DND-41 (cell line): Measurements from ENCODE around the gene DGKI.

Experiments used
- ATAC-seq: fragments of 200-7000 bp; cut with Tn5 transposase; 3 replicates; pipeline ENCODE4 v1.9.1; 2021; ENCODE audit warnings: low read depth; ENCODE audit not compliant: insufficient read depth
- DNase-seq: peaks from one replicate; pipeline ENCODE4 v3.0.0-alpha.2; 2020
- H2AFZ ChIP-seq: 2 replicates; pipeline ENCODE4 v1.6.0; 2012; ENCODE audit warnings: low read depth, low read length
- H3K27ac ChIP-seq: 2 replicates; pipeline ENCODE4 v1.5.1; 2012; ENCODE audit warnings: low read length, inconsistent platforms
- H3K27me3 ChIP-seq: fragments of 200-600 bp; sonication (generic); 2 replicates; pipeline ENCODE4 v1.6.0; 2012; ENCODE audit warnings: low read length, mild to moderate bottlenecking, inconsistent platforms; ENCODE audit not compliant: insufficient read depth, poor library complexity
- H3K36me3 ChIP-seq: 2 replicates; pipeline ENCODE4 v1.5.1; 2012; ENCODE audit warnings: low read length, inconsistent platforms; ENCODE audit not compliant: insufficient read depth
- H3K4me1 ChIP-seq: 2 replicates; pipeline ENCODE4 v1.5.1; 2012; ENCODE audit warnings: mild to moderate bottlenecking, low read length; ENCODE audit not compliant: insufficient read depth
- H3K4me2 ChIP-seq: 2 replicates; pipeline ENCODE4 v1.6.0; 2012; ENCODE audit warnings: mild to moderate bottlenecking, moderate library complexity, low read length, inconsistent platforms; ENCODE audit not compliant: insufficient read depth
- H3K4me3 ChIP-seq, 2 experiments: fragments of 200-600 bp in 1 of 2; shearing (Covaris generic) in 1 of 2; 2 replicates each; pipeline ENCODE4 v1.5.1; 2012 to 2016; ENCODE audit warnings: inconsistent platforms in 2 of 2, low read length in 2 of 2, mild to moderate bottlenecking in 2 of 2, low read depth in 1 of 2, moderate library complexity in 1 of 2
- H3K79me2 ChIP-seq: 2 replicates; pipeline ENCODE4 v1.6.0; 2012; ENCODE audit warnings: low read length, inconsistent platforms; ENCODE audit not compliant: insufficient read depth
- H3K9ac ChIP-seq: 2 replicates; pipeline ENCODE4 v1.6.0; 2012; ENCODE audit warnings: low read depth, mild to moderate bottlenecking, inconsistent platforms, low read length, moderate library complexity
- H3K9me3 ChIP-seq: 2 replicates; pipeline ENCODE4 v1.5.1; 2012; ENCODE audit warnings: low read length, moderate library complexity, mild to moderate bottlenecking, inconsistent platforms; ENCODE audit not compliant: insufficient read depth, severe bottlenecking
- H4K20me1 ChIP-seq: 2 replicates; pipeline ENCODE4 v1.6.0; 2012; ENCODE audit warnings: low read length; ENCODE audit not compliant: insufficient read depth
- CTCF ChIP-seq: IDR thresholded peaks from 2 replicates; pipeline ENCODE4 v1.5.1; 2012; ENCODE audit warnings: borderline replicate concordance, low read length, moderate library complexity, mild to moderate bottlenecking; ENCODE audit not compliant: poor library complexity, severe bottlenecking; ENCODE audit errors: extremely low read depth
- EZH2 ChIP-seq: IDR thresholded peaks from 3 replicates; pipeline ENCODE4 v1.6.1; 2012; ENCODE audit warnings: borderline replicate concordance, low read depth, mild to moderate bottlenecking, moderate library complexity, low read length, inconsistent platforms; ENCODE audit not compliant: severe bottlenecking

DGKI gene

GRCh38 chr7:137601642-137602041 is 245.1 kb downstream of the DGKI start:
- Histone ChIP-seq H3K4me2 (no peak overlapping the region), H3K4me3 (no peak overlapping the region), H4K20me1 (no peaks in the 10 kb centered on the region), H3K9me3 (no peaks in the 10 kb centered on the region), H3K27me3 (peaks cover 4% of the 10 kb centered on the region), H3K79me2 (no peaks in the 10 kb centered on the region), H3K4me1 (no peaks in the 10 kb centered on the region), H2AFZ (no peak overlapping the region), H3K27ac (no peak overlapping the region), H3K36me3 (no peaks in the 10 kb centered on the region), H3K9ac (no peak overlapping the region)
- no peak for TF ChIP-seq EZH2
- TF ChIP-seq CTCF: no peak
- ATAC-seq (no peak), DNase-seq (no peak)

DNA sequence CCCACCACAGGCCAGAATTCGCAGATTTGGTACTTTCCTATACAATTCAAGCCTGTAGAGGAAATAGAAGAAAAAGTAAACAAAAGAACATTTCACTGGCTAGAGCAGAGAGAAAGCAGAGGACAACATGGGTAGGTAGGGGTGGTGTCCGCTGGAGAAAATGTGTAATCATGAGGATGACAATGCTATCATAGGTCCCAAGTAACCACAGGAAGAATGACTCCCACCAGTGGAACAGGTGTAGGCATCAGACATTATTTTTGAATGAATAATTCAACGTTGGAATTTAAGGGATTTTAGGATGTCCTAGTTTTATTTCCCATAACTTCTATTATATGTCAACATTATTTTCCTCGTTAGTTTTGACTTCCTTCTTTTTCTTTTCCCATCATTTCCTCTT is 248.9 kb downstream of the DGKI start:
- no peaks in the 10 kb centered on the region for H3K79me2 ChIP-seq
- TF ChIP-seq CTCF (no peak), EZH2 (no peak)
- ATAC-seq: no peak

DNA sequence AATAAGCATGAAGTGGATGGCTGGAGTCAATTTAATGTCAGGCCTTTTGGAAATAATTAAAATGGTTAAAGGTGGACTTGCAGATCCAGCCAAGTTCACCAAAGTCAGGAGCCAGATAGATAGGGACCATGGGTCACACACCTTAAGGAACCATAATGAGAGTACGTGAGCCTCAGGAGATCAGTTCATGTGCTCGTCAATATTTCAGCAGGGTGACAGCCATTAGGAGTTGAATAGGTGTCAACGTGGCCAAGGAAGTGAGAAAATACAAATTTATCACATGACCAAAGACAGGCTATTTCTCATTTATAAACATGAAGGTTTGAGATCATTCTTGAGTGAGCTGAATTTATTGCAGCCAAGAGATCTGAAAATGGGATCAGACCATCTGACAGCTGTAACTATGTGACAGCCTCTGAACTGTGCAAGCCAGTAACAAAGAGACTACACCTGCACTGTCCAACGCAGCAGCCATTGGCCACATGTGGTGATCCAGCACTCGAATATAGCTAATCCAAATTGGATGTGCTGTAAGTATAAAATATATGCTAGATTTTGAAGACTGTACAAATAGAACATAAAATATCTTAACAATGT is 253.6 kb downstream of the DGKI start:
- H3K4me1 ChIP-seq: no peaks in the 10 kb centered on the region
- no peak overlapping the region for H3K9ac ChIP-seq
- ATAC-seq (no peak), DNase-seq (no peak)
- H2AFZ ChIP-seq: no peak overlapping the region
- H3K36me3 ChIP-seq: no peaks in the 10 kb centered on the region
- H3K79me2 ChIP-seq: no peaks in the 10 kb centered on the region
- no peak overlapping the region for H3K27ac ChIP-seq
- H3K4me3 ChIP-seq: no peak overlapping the region
- H3K9me3 ChIP-seq: no peaks in the 10 kb centered on the region
- H3K27me3 ChIP-seq: peaks cover 7% of the 10 kb centered on the region
- H4K20me1 ChIP-seq: no peaks in the 10 kb centered on the region
- TF ChIP-seq EZH2: no peak
- TF ChIP-seq CTCF: no peak
- H3K4me2 ChIP-seq: no peak overlapping the region

More for the DNA sequence above, 248.9 kb downstream of the DGKI start:
- H3K9ac ChIP-seq: no peak overlapping the region
- H3K27me3 ChIP-seq: peaks cover 4% of the 10 kb centered on the region
- H3K9me3 ChIP-seq: no peaks in the 10 kb centered on the region
- no peaks in the 10 kb centered on the region for H4K20me1 ChIP-seq
- H3K27ac ChIP-seq: no peak overlapping the region
- H3K4me2 ChIP-seq: no peak overlapping the region
- DNase-seq: no peak
- no peak overlapping the region for H3K4me3 ChIP-seq
- no peaks in the 10 kb centered on the region for H3K4me1 ChIP-seq
- no peaks in the 10 kb centered on the region for H3K36me3 ChIP-seq
- no peak overlapping the region for H2AFZ ChIP-seq
